Fibroblast of villous mesenchyme (primary cell): ENCODE measurements around the gene PIWIL4. TPM values are rescaled to one million over a fixed set of nuclear protein-coding genes. Genes with fewer than 3 reads are reported as not detected.

Experiments used
- DNase-seq: peaks from one replicate; pipeline ENCODE4 v3.0.0-alpha.2; 2010; ENCODE audit warnings: low read depth
- H3K4me3 ChIP-seq: 2 replicates; pipeline ENCODE4 v1.5.1; 2011; ENCODE audit warnings: low read depth, mild to moderate bottlenecking, low read length
- CTCF ChIP-seq: IDR thresholded peaks from 2 replicates; pipeline ENCODE4 v1.5.1; 2012; ENCODE audit warnings: low read depth, mild to moderate bottlenecking, low read length; ENCODE audit not compliant: insufficient read depth
- total RNA-seq: library from RNA; depleted of rRNA; stranded (reverse); fragments of >200 nt; gene quantifications from 2 replicates; pipeline ENCODE4 v1.2.3, GENCODE V29; 2012

The PIWIL4 gene
- total RNA-seq, 1 donor = 0.86 TPM

- no peak for TF ChIP-seq CTCF
- no peak overlapping the region for H3K4me3 ChIP-seq
- DNase-seq = no peak
These were observed 40.3 kb upstream of the PIWIL4 start for GRCh38 chr11:94526645-94527438.

- H3K4me3 ChIP-seq = no peak overlapping the region
- DNase-seq = no peak
- no peak for TF ChIP-seq CTCF
These were observed 38.6 kb upstream of the PIWIL4 start for GRCh38 chr11:94528551-94528950.

GRCh38 chr11:94532211-94532610, 35.0 kb upstream of the PIWIL4 start:
- no peak overlapping the region for H3K4me3 ChIP-seq
- no peak for TF ChIP-seq CTCF
- DNase-seq = no peak

GRCh38 chr11:94533206-94533605, 34.0 kb upstream of the PIWIL4 start:
- no peak for TF ChIP-seq CTCF
- DNase-seq = no peak
- no peak overlapping the region for H3K4me3 ChIP-seq

- no peak overlapping the region for H3K4me3 ChIP-seq
- no peak for TF ChIP-seq CTCF
- DNase-seq = no peak
These were observed 33.2 kb upstream of the PIWIL4 start for GRCh38 chr11:94533696-94534630.

GRCh38 chr11:94536386-94536785, 30.8 kb upstream of the PIWIL4 start:
- no peak for DNase-seq
- TF ChIP-seq CTCF = no peak
- H3K4me3 ChIP-seq = no peak overlapping the region
